GM10266 (cell line): ENCODE results near the gene CDK14.
A peak's percentile ranks its signal among the peaks of the same experiment; 100 is the strongest.

ENCODE experiments used
- DNase-seq: peaks from one replicate; pipeline ENCODE4 v3.0.0; 2012; ENCODE audit errors: extremely low spot score
- TF ChIP-seq, protein P1 (sequence below): IDR thresholded peaks from 2 replicates; pipeline ENCODE4 v1.5.1; 2012; ENCODE audit warnings: mild to moderate bottlenecking, low read depth; ENCODE audit not compliant: control insufficient read depth, insufficient read depth; ENCODE audit errors: missing control alignments

Gene CDK14

GRCh38 chr7:90604383-90604782, 8.3 kb downstream of the CDK14 start:
- DNase-seq: no peak
- TF ChIP-seq, protein P1, sequence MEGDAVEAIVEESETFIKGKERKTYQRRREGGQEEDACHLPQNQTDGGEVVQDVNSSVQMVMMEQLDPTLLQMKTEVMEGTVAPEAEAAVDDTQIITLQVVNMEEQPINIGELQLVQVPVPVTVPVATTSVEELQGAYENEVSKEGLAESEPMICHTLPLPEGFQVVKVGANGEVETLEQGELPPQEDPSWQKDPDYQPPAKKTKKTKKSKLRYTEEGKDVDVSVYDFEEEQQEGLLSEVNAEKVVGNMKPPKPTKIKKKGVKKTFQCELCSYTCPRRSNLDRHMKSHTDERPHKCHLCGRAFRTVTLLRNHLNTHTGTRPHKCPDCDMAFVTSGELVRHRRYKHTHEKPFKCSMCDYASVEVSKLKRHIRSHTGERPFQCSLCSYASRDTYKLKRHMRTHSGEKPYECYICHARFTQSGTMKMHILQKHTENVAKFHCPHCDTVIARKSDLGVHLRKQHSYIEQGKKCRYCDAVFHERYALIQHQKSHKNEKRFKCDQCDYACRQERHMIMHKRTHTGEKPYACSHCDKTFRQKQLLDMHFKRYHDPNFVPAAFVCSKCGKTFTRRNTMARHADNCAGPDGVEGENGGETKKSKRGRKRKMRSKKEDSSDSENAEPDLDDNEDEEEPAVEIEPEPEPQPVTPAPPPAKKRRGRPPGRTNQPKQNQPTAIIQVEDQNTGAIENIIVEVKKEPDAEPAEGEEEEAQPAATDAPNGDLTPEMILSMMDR: no peak

DNA sequence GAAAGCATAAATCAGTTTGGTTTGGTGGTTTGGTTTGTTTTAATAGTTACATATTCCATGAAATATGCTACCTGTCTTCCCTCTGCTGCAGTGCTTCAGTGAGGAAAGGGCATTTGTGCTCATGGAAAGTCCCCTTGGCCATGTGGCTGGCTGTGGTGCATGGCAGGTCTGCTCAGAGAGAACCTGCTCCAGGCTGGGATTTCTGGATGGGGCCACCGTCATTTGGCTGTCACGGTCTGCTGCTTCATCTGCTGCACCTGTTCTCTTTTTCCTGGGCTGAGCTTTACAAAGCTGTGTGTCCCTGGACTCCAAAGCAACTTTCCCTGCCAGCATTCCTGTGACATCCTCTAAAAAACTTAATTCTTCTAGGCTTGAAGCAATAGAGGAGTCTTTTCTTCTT, 8.9 kb downstream of the CDK14 start:
- no peak for DNase-seq
- TF ChIP-seq, protein P1: no peak

DNA sequence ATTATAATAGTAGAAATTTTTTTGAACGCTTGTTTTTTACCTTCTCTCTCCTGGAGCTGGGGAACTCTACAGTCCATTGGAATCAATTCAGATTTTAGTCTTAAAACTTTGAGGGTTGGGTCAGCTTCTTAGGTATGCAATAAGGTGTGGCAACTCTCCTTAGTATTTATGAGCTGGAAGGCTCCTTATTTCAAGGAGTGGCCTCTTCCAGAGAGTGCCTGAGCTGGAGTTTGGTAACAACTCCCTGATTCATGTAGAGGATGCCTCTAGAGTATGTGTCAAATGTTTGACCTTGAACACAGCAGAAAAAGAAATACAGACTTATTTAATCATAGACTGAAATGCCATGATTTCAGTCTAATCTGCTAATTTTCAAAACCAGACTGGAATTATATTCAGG, 11.1 kb downstream of the CDK14 start:
- no peak for DNase-seq
- TF ChIP-seq, protein P1: no peak

GRCh38 chr7:90610105-90610504, 14.0 kb downstream of the CDK14 start:
- TF ChIP-seq, protein P1: no peak
- DNase-seq: no peak

- TF ChIP-seq, protein P1: no peak
- DNase-seq: no peak
These were observed 15.0 kb downstream of the CDK14 start for GRCh38 chr7:90611115-90611514.

GRCh38 chr7:90613088-90613498, 17.0 kb downstream of the CDK14 start:
- DNase-seq: peak; percentile 49
- TF ChIP-seq, protein P1: no peak

DNA sequence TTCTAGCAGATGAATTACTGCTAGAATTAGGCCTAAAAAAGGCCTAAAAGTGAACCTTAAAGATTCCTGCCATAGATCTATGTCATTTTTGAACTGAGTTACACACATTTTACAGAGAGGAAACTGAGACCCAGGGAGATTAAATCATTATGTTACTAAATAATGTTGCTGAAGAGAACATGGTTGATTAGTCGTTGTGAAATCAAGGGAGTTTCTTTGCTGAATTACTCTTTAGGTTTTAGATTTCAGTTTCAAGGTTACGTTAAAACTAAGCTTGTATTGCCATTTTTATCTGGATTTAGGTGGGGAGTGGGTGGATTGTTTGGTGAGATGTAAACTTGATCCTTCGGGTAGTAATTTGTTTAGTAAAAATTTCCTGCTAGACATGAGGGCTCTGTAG, 21.3 kb downstream of the CDK14 start:
- DNase-seq: no peak
- TF ChIP-seq, protein P1: no peak
